ENCODE measurements around the gene FAM83C. TPM values are rescaled to one million over a fixed set of nuclear protein-coding genes. Genes with fewer than 3 reads are reported as not detected.
"Not testable (repeated sequence)": the region's sequence is repeated elsewhere in the genome, so short reads cannot be mapped to it uniquely, and the experiment has no call there.

Gene FAM83C
- total RNA-seq, 2 experiments from 2014 or later, result not detected

- Mint-ChIP-seq H3K27me3 (no peaks in the 10 kb centered on the region), H3K27ac (no peak overlapping the region), H3K4me1 (peaks cover 17% of the 10 kb centered on the region), H3K9me3 (ENCODE audit: low read depth) (no peaks in the 10 kb centered on the region), H3K4me3 (no peak overlapping the region), H3K36me3 (peaks cover 2% of the 10 kb centered on the region)
- CTCF ChIA-PET, result interaction anchor here (1.5 kb wide), 1 partner anchor 32 kb away, joined by 5 read pairs; no protein-coding TSS in a partner anchor
- DNase-seq (no peak), ATAC-seq (no peak)
Observed at GRCh38 chr20:35271904-35272303, 20.3 kb downstream of the FAM83C start.

- ATAC-seq, result no peak
- Mint-ChIP-seq H3K4me1 (peaks cover 14% of the 10 kb centered on the region), H3K36me3 (peaks cover 2% of the 10 kb centered on the region), H3K9me3 (ENCODE audit: low read depth) (no peaks in the 10 kb centered on the region), H3K27me3 (no peaks in the 10 kb centered on the region), H3K27ac (no peak overlapping the region), H3K4me3 (no peak overlapping the region)
- DNase-seq, result no peak
- CTCF ChIA-PET, result interaction anchor here (0.7 to 3.6 kb wide), 5 partner anchors 22 to 176 kb away, joined by 3 to 39 read pairs (median 21); partner anchors contain the start of gene EDEM2
Observed at GRCh38 chr20:35271073-35271882, 20.9 kb downstream of the FAM83C start.

- H3K9me3 Mint-ChIP-seq (ENCODE audit: low read depth), result no peaks in the 10 kb centered on the region
- peak overlapping the region; percentile 15 for H3K27ac Mint-ChIP-seq
- H3K4me3 Mint-ChIP-seq, result no peak overlapping the region
- DNase-seq, result no peak
- no peaks in the 10 kb centered on the region for H3K27me3 Mint-ChIP-seq
- ATAC-seq, result no peak
- peaks cover 2% of the 10 kb centered on the region for H3K36me3 Mint-ChIP-seq
- peaks cover 11% of the 10 kb centered on the region for H3K4me1 Mint-ChIP-seq
- CTCF ChIA-PET, result interaction anchor here (0.7 to 3.6 kb wide), 16 partner anchors 7 to 175 kb away, joined by 3 to 39 read pairs (median 8); partner anchors contain the start of genes EDEM2, EIF6 and MMP24OS
Observed at GRCh38 chr20:35270021-35270902, 22.0 kb downstream of the FAM83C start.

- CTCF ChIA-PET, result interaction anchor here (0.6 to 3.6 kb wide), 28 partner anchors 8 to 224 kb away, joined by 3 to 39 read pairs (median 5); partner anchors contain the start of genes EDEM2, EIF6 and MMP24OS
- Mint-ChIP-seq H3K27ac (no peak overlapping the region), H3K9me3 (ENCODE audit: low read depth) (no peaks in the 10 kb centered on the region), H3K4me3 (no peak overlapping the region), H3K27me3 (no peaks in the 10 kb centered on the region), H3K4me1 (peaks cover 11% of the 10 kb centered on the region), H3K36me3 (peaks cover 2% of the 10 kb centered on the region)
- peak; percentile 82 for ATAC-seq
- DNase-seq, result peak; percentile 68
Observed at GRCh38 chr20:35269055-35269781, 23.0 kb downstream of the FAM83C start.

GRCh38 chr20:35267092-35267491, 25.1 kb downstream of the FAM83C start:
- ATAC-seq (no peak), DNase-seq (no peak)
- Mint-ChIP-seq H3K27ac (no peak overlapping the region), H3K4me3 (no peak overlapping the region), H3K4me1 (peaks cover 11% of the 10 kb centered on the region), H3K36me3 (peaks cover 2% of the 10 kb centered on the region), H3K27me3 (no peaks in the 10 kb centered on the region), H3K9me3 (ENCODE audit: low read depth) (no peaks in the 10 kb centered on the region)
- CTCF ChIA-PET, result interaction anchor here (1.0 to 1.2 kb wide), 2 partner anchors 10 to 120 kb away, joined by 3 read pairs; partner anchors contain the start of genes EDEM2 and MMP24OS

- H3K4me1 Mint-ChIP-seq, result no peaks in the 10 kb centered on the region
- ATAC-seq, result no peak
- no peak for DNase-seq
- no peak overlapping the region for H3K4me3 Mint-ChIP-seq
- no peak overlapping the region for H3K27ac Mint-ChIP-seq
- no peaks in the 10 kb centered on the region for H3K27me3 Mint-ChIP-seq
- H3K36me3 Mint-ChIP-seq, result no peaks in the 10 kb centered on the region
- H3K9me3 Mint-ChIP-seq (ENCODE audit: low read depth), result no peaks in the 10 kb centered on the region
- CTCF ChIA-PET, result interaction anchor here (0.6 to 2.4 kb wide), 3 partner anchors 13 to 118 kb away, joined by 3 to 7 read pairs (median 4); partner anchors contain the start of gene EDEM2
Observed at GRCh38 chr20:35264755-35265154, 27.5 kb downstream of the FAM83C start.

- CTCF ChIA-PET, result interaction anchor here (1.5 to 2.4 kb wide), 3 partner anchors 12 to 156 kb away, joined by 3 to 7 read pairs (median 4); partner anchors contain the start of gene EDEM2
- H3K4me3 Mint-ChIP-seq, result no peak overlapping the region
- no peaks in the 10 kb centered on the region for H3K27me3 Mint-ChIP-seq
- no peaks in the 10 kb centered on the region for H3K4me1 Mint-ChIP-seq
- ATAC-seq, result no peak
- DNase-seq, result no peak
- no peaks in the 10 kb centered on the region for H3K36me3 Mint-ChIP-seq
- no peaks in the 10 kb centered on the region for H3K9me3 Mint-ChIP-seq (ENCODE audit: low read depth)
- H3K27ac Mint-ChIP-seq, result no peak overlapping the region
Observed at GRCh38 chr20:35263532-35264341, 28.5 kb downstream of the FAM83C start.

- not testable (repeated sequence) for H3K4me1 Mint-ChIP-seq; H3K9me3 Mint-ChIP-seq (ENCODE audit: low read depth); DNase-seq; H3K4me3 Mint-ChIP-seq; H3K36me3 Mint-ChIP-seq; H3K27me3 Mint-ChIP-seq; ATAC-seq; H3K27ac Mint-ChIP-seq
- CTCF ChIA-PET, result interaction anchor here (1.5 kb wide), 1 partner anchor 155 kb away, joined by 3 read pairs; no protein-coding TSS in a partner anchor
Observed at GRCh38 chr20:35262731-35263531, 29.3 kb downstream of the FAM83C start.

GRCh38 chr20:35262321-35262720, 29.9 kb downstream of the FAM83C start:
- not testable (repeated sequence) for H3K4me1 Mint-ChIP-seq, H3K27me3 Mint-ChIP-seq

GRCh38 chr20:35260426-35260825, 31.8 kb downstream of the FAM83C start:
- H3K9me3 Mint-ChIP-seq (ENCODE audit: low read depth), result no peaks in the 10 kb centered on the region
- H3K27me3 Mint-ChIP-seq, result no peaks in the 10 kb centered on the region
- CTCF ChIA-PET, result interaction anchor here (1.5 to 2.4 kb wide), 2 partner anchors 9 to 16 kb away, joined by 4 to 9 read pairs; no protein-coding TSS in a partner anchor
- H3K4me3 Mint-ChIP-seq, result no peak overlapping the region
- H3K4me1 Mint-ChIP-seq, result no peaks in the 10 kb centered on the region
- no peak overlapping the region for H3K27ac Mint-ChIP-seq
- DNase-seq (no peak), ATAC-seq (no peak)
- no peaks in the 10 kb centered on the region for H3K36me3 Mint-ChIP-seq

More at GRCh38 chr20:35262321-35262720, 29.9 kb downstream of the FAM83C start:
- H3K9me3 Mint-ChIP-seq (ENCODE audit: low read depth); H3K36me3 Mint-ChIP-seq; H3K4me3 Mint-ChIP-seq; H3K27ac Mint-ChIP-seq; ATAC-seq; DNase-seq: not testable (repeated sequence)
- CTCF ChIA-PET, result interaction anchor here (0.7 kb wide), 1 partner anchor 63 kb away, joined by 3 read pairs; no protein-coding TSS in a partner anchor

GRCh38 chr20:35257175-35257909, 34.9 kb downstream of the FAM83C start:
- H3K4me1 Mint-ChIP-seq, result peaks cover 9% of the 10 kb centered on the region
- H3K36me3 Mint-ChIP-seq, result no peaks in the 10 kb centered on the region
- no peak overlapping the region for H3K27ac Mint-ChIP-seq
- CTCF ChIA-PET, result interaction anchor here (1.4 kb wide), 1 partner anchor 11 kb away, joined by 4 read pairs; no protein-coding TSS in a partner anchor
- H3K27me3 Mint-ChIP-seq, result no peaks in the 10 kb centered on the region
- ATAC-seq (no peak), DNase-seq (no peak)
- no peaks in the 10 kb centered on the region for H3K9me3 Mint-ChIP-seq (ENCODE audit: low read depth)
- H3K4me3 Mint-ChIP-seq, result no peak overlapping the region
